SK-N-SH (cell line): ENCODE data around the gene OPCML. TPM values are rescaled to one million over a fixed set of nuclear protein-coding genes. Genes with fewer than 3 reads are reported as not detected.

Source experiments
- CTCF ChIA-PET: fragments of 300-600, 350-600 bp; formaldehyde crosslinking; extraction: SDS; loops from one replicate; lab custom pipeline; 2021; lab: Yijun Ruan, JAX
- POLR2A ChIA-PET: fragments of 350-600 bp; sonication (Branson Sonifier 250); formaldehyde crosslinking; extraction: SDS; loops from one replicate; lab custom pipeline; 2020; ENCODE audit warnings: antibody characterized with exemption, inconsistent platforms; lab: Yijun Ruan, JAX
- DNase-seq: peaks from one replicate; pipeline ENCODE4 v3.0.0; 2012
- H2AFZ ChIP-seq: fragments of 200-600 bp; sonication (generic); 2 replicates; pipeline ENCODE4 v1.8.1; 2016; ENCODE audit warnings: antibody characterized with exemption, mild to moderate bottlenecking, low read depth
- H3F3A ChIP-seq: fragments of 200-600 bp; sonication (generic); replicated peaks from 2 replicates; pipeline ENCODE3; 2016; ENCODE audit warnings: antibody characterized with exemption, mild to moderate bottlenecking; ENCODE audit not compliant: insufficient read depth
- H3K27ac ChIP-seq, 2 experiments: fragments of 200-500 bp in 1 of 2; fragments of 200-600 bp in 1 of 2; sonication (Bioruptor generic) in 1 of 2; sonication (generic), shearing (Covaris generic) in 1 of 2; 2 replicates each; pipeline versions ENCODE4 v1.5.1 to v1.6.1; 2014 to 2016; ENCODE audit warnings: low read depth in 2 of 2, inconsistent platforms in 1 of 2, low read length in 1 of 2, mild to moderate bottlenecking in 1 of 2, mixed read lengths in 1 of 2
- H3K27me3 ChIP-seq: fragments of 200-600 bp; sonication (generic), shearing (Covaris generic); 2 replicates; pipeline ENCODE4 v1.6.1; 2016; ENCODE audit warnings: mixed run types; ENCODE audit not compliant: insufficient read depth
- H3K36me3 ChIP-seq, 2 experiments: fragments of 200-500 bp in 1 of 2; fragments of 200-600 bp in 1 of 2; sonication (Bioruptor generic) in 1 of 2; sonication (generic) in 1 of 2; replicated peaks in 1 of 2; 2 replicates each; pipeline versions ENCODE3 to v1.5.1; 2014 to 2016; ENCODE audit warnings: low read length in 1 of 2, mild to moderate bottlenecking in 1 of 2; ENCODE audit not compliant: insufficient read depth in 2 of 2, control insufficient read depth in 1 of 2
- H3K4me1 ChIP-seq, 2 experiments: fragments of 200-500 bp in 1 of 2; fragments of 200-600 bp in 1 of 2; sonication (Bioruptor generic) in 1 of 2; sonication (generic), shearing (Covaris generic) in 1 of 2; 2 replicates each; pipeline versions ENCODE4 v1.5.1 to v1.6.1; 2014 to 2016; ENCODE audit warnings: low read depth in 1 of 2, low read length in 1 of 2, mixed run types in 1 of 2; ENCODE audit not compliant: insufficient read depth in 2 of 2, control insufficient read depth in 1 of 2
- H3K4me2 ChIP-seq: fragments of 200-600 bp; sonication (generic), shearing (Covaris generic); 2 replicates; pipeline ENCODE4 v1.6.1; 2017; ENCODE audit warnings: mixed run types
- H3K4me3 ChIP-seq, 2 experiments: fragments of 200-500 bp in 1 of 2; fragments of 200-600 bp in 1 of 2; sonication (Bioruptor generic) in 1 of 2; sonication (generic), shearing (Covaris generic) in 1 of 2; 2 replicates each; pipeline versions ENCODE4 v1.5.1 to v1.8.1; 2014 to 2016; ENCODE audit warnings: low read depth in 2 of 2, inconsistent platforms in 1 of 2, low read length in 1 of 2, mild to moderate bottlenecking in 1 of 2, mixed read lengths in 1 of 2, moderate library complexity in 1 of 2
- H3K79me2 ChIP-seq: fragments of 200-600 bp; sonication (generic); 2 replicates; pipeline ENCODE4 v1.8.1; 2017; ENCODE audit warnings: mild to moderate bottlenecking; ENCODE audit not compliant: insufficient read depth
- H3K9ac ChIP-seq: fragments of 200-600 bp; sonication (generic); 2 replicates; pipeline ENCODE4 v1.6.1; 2017; ENCODE audit warnings: mixed run types
- H3K9me2 ChIP-seq: fragments of 200-600 bp; sonication (generic); 2 replicates; pipeline ENCODE4 v1.6.1; 2017; ENCODE audit warnings: mixed run types
- H3K9me3 ChIP-seq: fragments of 200-600 bp; sonication (generic); 2 replicates; pipeline ENCODE4 v1.6.1; 2017; ENCODE audit warnings: mixed run types, mild to moderate bottlenecking, moderate library complexity
- H4K20me1 ChIP-seq: fragments of 200-600 bp; sonication (generic); 2 replicates; pipeline ENCODE4 v1.6.1; 2017; ENCODE audit warnings: mild to moderate bottlenecking, mixed run types; ENCODE audit not compliant: insufficient read depth
- CHD2 ChIP-seq: fragments of 150-350 bp; IDR thresholded peaks from 2 replicates; pipeline ENCODE4 v1.6.1; 2018; ENCODE audit warnings: low read length; ENCODE audit not compliant: partially characterized antibody
- ELF1 ChIP-seq: IDR thresholded peaks from 2 replicates; pipeline ENCODE4 v1.4.0; 2012
- EP300 ChIP-seq, 2 experiments: IDR thresholded peaks; 2 replicates each; pipeline versions ENCODE4 v1.4.0 to v1.6.1; 2012; ENCODE audit warnings: borderline replicate concordance in 1 of 2, low read depth in 1 of 2, low read length in 1 of 2
- EZH2phosphoT487 ChIP-seq: fragments of 200-600 bp; sonication (generic); IDR thresholded peaks from 2 replicates; pipeline ENCODE4 v1.6.1; 2017; ENCODE audit warnings: low read depth, mixed run types, mild to moderate bottlenecking, antibody characterized with exemption, moderate library complexity, borderline replicate concordance
- FOXJ3 ChIP-seq: sonication (generic); formaldehyde crosslinking; IDR thresholded peaks from 2 replicates; pipeline ENCODE4 v1.5.1; 2020; ENCODE audit warnings: mild to moderate bottlenecking, missing genetic modification reagents
- FOXM1 ChIP-seq: IDR thresholded peaks from 2 replicates; pipeline ENCODE4 v1.4.0; 2012; ENCODE audit warnings: low read depth, mild to moderate bottlenecking
- GATA2 ChIP-seq: sonication (generic); formaldehyde crosslinking; IDR thresholded peaks from 2 replicates; pipeline ENCODE4 v1.5.0; 2020; ENCODE audit warnings: mild to moderate bottlenecking, missing genetic modification reagents
- JUND ChIP-seq: IDR thresholded peaks from 2 replicates; pipeline ENCODE4 v1.4.0; 2012
- MXI1 ChIP-seq: IDR thresholded peaks from 2 replicates; pipeline ENCODE4 v1.6.1; 2012; ENCODE audit warnings: mild to moderate bottlenecking, low read depth, low read length, improper control_type of control experiment
- NFIC ChIP-seq: IDR thresholded peaks from 2 replicates; pipeline ENCODE4 v1.4.0; 2012; ENCODE audit warnings: borderline replicate concordance
- POLR2AphosphoS5 ChIP-seq: IDR thresholded peaks from 2 replicates; pipeline ENCODE4 v1.6.1; 2012; ENCODE audit warnings: low read depth, low read length
- RCOR1 ChIP-seq: fragments of 150-350 bp; IDR thresholded peaks from 2 replicates; pipeline ENCODE4 v1.6.1; 2017; ENCODE audit warnings: antibody characterized with exemption, low read length
- RFX5 ChIP-seq: IDR thresholded peaks from 2 replicates; pipeline ENCODE4 v1.6.1; 2012; ENCODE audit warnings: mild to moderate bottlenecking, improper control_type of control experiment, low read length
- RXRA ChIP-seq: IDR thresholded peaks from 2 replicates; pipeline ENCODE4 v1.4.0; 2012; ENCODE audit warnings: low read depth, mild to moderate bottlenecking, borderline replicate concordance
- SIN3A ChIP-seq: IDR thresholded peaks from 2 replicates; pipeline ENCODE4 v1.6.1; 2012; ENCODE audit warnings: low read depth, mild to moderate bottlenecking, low read length, moderate library complexity, borderline replicate concordance
- TCF12 ChIP-seq: IDR thresholded peaks from 2 replicates; pipeline ENCODE4 v1.4.0; 2012
- TEAD4 ChIP-seq: IDR thresholded peaks from 2 replicates; pipeline ENCODE4 v1.4.0; 2012; ENCODE audit warnings: mild to moderate bottlenecking, borderline replicate concordance; ENCODE audit not compliant: insufficient read depth
- YY1 ChIP-seq: IDR thresholded peaks from 2 replicates; pipeline ENCODE4 v1.4.0; 2012; ENCODE audit warnings: low read depth, mild to moderate bottlenecking
- WGBS: methylation state at CpG from one replicate; pipeline ENCODE4 v1.1.6; 2017; ENCODE audit warnings: low lambda C conversion rate; 5-methylcytosine and 5-hydroxymethylcytosine counted together
- polyA plus RNA-seq, 3 experiments: library from polyadenylated mRNA; depleted of rRNA; stranded (reverse); fragments of >200 nt; gene quantifications; 2 replicates each; pipeline ENCODE4 v1.2.3, GENCODE V29; 2012
- TF ChIP-seq, protein P1 (sequence below): IDR thresholded peaks from 2 replicates; pipeline ENCODE4 v1.4.0; 2012; ENCODE audit warnings: low read depth, borderline replicate concordance
- TF ChIP-seq, protein P2 (sequence below): fragments of 150-350 bp; IDR thresholded peaks from 2 replicates; pipeline ENCODE4 v1.6.1; 2016; ENCODE audit warnings: mild to moderate bottlenecking, low read depth, low read length

The OPCML gene
- polyA plus RNA-seq, 1 of the 3 experiments (the other 2 are of a cell fraction): not detected

DNA sequence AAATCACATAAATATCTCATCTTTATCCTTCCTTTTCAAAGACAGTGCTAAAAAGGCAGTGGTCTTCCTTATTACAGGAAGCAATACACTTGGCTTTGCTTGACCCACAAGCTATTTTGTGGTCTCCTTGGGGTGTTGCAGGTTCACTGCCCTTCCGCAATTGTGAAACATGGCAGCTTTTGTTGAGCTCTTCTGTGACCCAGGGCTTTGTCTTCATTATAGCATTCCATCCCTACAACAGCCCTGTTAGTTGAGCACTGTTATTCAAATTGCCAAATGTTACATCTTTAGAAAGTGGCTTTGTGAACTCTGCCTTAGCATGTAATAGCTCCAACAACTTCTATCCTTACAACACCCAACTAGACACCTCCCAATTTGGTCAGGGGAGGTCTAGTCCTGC is 107.1 kb downstream of the OPCML start:
- no peak for DNase-seq
- no peaks in the 10 kb centered on the region for H3K79me2 ChIP-seq
- no peak overlapping the region for H3K9ac ChIP-seq
- no peaks in the 10 kb centered on the region for H3K9me3 ChIP-seq
- H3K4me1 ChIP-seq: no peaks in the 10 kb centered on the region
- H3F3A ChIP-seq: no peaks in the 10 kb centered on the region
- ChIA-PET POLR2A (no interaction called here), CTCF (no interaction called here)
- no peak overlapping the region for H3K4me2 ChIP-seq
- H3K9me2 ChIP-seq: peaks cover 2% of the 10 kb centered on the region; the same call in 1 of the 2 replicates
- no peaks in the 10 kb centered on the region for H3K36me3 ChIP-seq
- WGBS: 8% methylated on average over 1 of the region's 1 CpG
- no peaks in the 10 kb centered on the region for H4K20me1 ChIP-seq
- no peak overlapping the region for H3K27ac ChIP-seq
- no peaks in the 10 kb centered on the region for H3K27me3 ChIP-seq
- H3K4me3 ChIP-seq: no peak overlapping the region
- TF ChIP-seq MXI1 (no peak), TEAD4 (no peak), ELF1 (no peak), NFIC (no peak), CHD2 (no peak), POLR2AphosphoS5 (no peak), RXRA (no peak), FOXM1 (no peak), JUND (no peak)
- no peak overlapping the region for H2AFZ ChIP-seq

GRCh38 chr11:133418218-133418617 is 114.1 kb downstream of the OPCML start:
- no peaks in the 10 kb centered on the region for H3K36me3 ChIP-seq
- no peaks in the 10 kb centered on the region for H4K20me1 ChIP-seq
- no peak overlapping the region for H3K4me3 ChIP-seq
- ChIA-PET POLR2A (no interaction called here), CTCF (no interaction called here)
- H3K4me2 ChIP-seq: no peak overlapping the region
- H3K27me3 ChIP-seq: no peaks in the 10 kb centered on the region
- H3K27ac ChIP-seq: no peak overlapping the region
- no peaks in the 10 kb centered on the region for H3K9me2 ChIP-seq
- no peak overlapping the region for H2AFZ ChIP-seq
- no peak for DNase-seq
- H3K9ac ChIP-seq: no peak overlapping the region
- TF ChIP-seq GATA2 (CRISPR knock-in tag) (no peak), MXI1 (no peak), JUND (no peak), ELF1 (no peak), RXRA (no peak), RFX5 (no peak), FOXM1 (no peak), CHD2 (no peak), SIN3A (no peak), EZH2phosphoT487 (no peak), FOXJ3 (no peak), YY1 (no peak), TCF12 (no peak), RCOR1 (no peak), EP300 (IDR thresholded peaks at IDR 0.05; ENCODE audit: borderline replicate concordance in 1 of 2, low read depth in 1 of 2, low read length in 1 of 2) (no peak), NFIC (no peak)
- TF ChIP-seq, protein P1, sequence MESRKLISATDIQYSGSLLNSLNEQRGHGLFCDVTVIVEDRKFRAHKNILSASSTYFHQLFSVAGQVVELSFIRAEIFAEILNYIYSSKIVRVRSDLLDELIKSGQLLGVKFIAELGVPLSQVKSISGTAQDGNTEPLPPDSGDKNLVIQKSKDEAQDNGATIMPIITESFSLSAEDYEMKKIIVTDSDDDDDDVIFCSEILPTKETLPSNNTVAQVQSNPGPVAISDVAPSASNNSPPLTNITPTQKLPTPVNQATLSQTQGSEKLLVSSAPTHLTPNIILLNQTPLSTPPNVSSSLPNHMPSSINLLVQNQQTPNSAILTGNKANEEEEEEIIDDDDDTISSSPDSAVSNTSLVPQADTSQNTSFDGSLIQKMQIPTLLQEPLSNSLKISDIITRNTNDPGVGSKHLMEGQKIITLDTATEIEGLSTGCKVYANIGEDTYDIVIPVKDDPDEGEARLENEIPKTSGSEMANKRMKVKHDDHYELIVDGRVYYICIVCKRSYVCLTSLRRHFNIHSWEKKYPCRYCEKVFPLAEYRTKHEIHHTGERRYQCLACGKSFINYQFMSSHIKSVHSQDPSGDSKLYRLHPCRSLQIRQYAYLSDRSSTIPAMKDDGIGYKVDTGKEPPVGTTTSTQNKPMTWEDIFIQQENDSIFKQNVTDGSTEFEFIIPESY: no peak
- TF ChIP-seq, protein P2, sequence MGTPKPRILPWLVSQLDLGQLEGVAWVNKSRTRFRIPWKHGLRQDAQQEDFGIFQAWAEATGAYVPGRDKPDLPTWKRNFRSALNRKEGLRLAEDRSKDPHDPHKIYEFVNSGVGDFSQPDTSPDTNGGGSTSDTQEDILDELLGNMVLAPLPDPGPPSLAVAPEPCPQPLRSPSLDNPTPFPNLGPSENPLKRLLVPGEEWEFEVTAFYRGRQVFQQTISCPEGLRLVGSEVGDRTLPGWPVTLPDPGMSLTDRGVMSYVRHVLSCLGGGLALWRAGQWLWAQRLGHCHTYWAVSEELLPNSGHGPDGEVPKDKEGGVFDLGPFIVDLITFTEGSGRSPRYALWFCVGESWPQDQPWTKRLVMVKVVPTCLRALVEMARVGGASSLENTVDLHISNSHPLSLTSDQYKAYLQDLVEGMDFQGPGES: no peak
- no peaks in the 10 kb centered on the region for H3F3A ChIP-seq
- no peaks in the 10 kb centered on the region for H3K4me1 ChIP-seq
- H3K9me3 ChIP-seq: no peaks in the 10 kb centered on the region
- H3K79me2 ChIP-seq: no peaks in the 10 kb centered on the region
